Islet of Langerhans (tissue), 1 donor: ENCODE data around the gene HAVCR2.
"Not testable (repeated sequence)": the region's sequence is repeated elsewhere in the genome, so short reads cannot be mapped to it uniquely, and the experiment has no call there.

Experiments used
- FAIRE-seq: peaks from one replicate; lab custom pipeline; 2011; peaks lifted over from hg19 to GRCh38; lab: Jason Lieb, UNC

Gene HAVCR2

DNA sequence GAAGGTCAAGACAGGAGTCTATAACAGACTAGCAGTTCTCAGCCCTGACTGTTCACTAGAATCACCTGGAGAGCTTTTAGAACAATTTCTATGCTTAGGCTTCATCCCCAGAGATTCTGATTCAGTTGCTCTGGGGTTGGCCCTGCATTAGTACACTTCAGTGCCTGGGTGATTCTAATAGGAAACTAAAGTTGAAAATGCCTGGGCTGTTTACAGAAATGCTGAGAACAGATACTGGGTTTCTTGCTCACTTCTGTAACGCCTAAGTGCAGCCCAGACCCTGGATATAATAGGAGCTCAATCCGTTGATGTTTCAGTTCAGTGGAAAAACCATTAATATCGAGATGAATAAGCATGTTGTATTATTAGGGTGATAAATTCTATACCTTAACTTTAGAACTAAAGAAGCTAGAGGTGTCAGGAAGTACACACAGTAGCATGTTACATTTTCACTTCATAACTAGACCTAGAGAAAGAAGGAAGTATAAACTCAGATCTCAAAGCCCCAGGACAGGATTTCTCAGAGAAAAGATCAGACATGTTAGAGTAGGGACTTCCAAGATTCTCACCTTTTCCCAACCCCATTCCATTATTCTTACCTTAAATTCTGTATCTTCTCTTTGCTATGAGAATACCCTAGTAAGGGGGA, 20.4 kb downstream of the HAVCR2 start:
- no peak for FAIRE-seq

DNA sequence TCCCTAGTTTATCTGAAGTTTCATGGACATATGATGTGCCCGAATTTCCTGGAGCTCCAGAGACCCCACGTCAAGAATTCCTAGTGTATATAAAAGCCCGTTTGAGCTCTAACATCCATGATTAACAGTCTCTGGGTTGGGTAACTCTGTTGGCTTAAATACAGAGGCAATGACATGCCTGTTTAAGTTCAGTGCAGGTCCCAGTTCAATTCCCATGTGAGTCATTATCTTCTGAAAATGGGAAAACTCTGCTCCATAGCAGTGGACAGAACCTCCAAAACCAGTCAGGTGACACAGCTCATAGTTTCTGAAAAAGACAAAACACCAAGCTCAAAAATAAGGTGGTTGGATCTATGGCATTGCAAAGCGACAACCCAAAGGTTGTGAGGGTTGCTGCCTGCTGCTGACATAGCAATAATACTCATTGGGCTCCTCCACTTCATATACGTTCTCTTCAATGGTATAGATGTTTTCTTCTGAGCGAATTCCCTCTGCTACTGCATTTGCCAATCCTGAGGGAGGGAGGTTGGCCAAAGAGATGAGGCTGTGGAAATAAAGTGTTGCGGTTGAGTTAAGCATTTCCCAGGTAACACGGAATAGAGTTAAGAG, 22.0 kb downstream of the HAVCR2 start:
- FAIRE-seq: no peak

- FAIRE-seq: no peak
Observed at GRCh38 chr5:157085930-157086329, 22.9 kb downstream of the HAVCR2 start.

DNA sequence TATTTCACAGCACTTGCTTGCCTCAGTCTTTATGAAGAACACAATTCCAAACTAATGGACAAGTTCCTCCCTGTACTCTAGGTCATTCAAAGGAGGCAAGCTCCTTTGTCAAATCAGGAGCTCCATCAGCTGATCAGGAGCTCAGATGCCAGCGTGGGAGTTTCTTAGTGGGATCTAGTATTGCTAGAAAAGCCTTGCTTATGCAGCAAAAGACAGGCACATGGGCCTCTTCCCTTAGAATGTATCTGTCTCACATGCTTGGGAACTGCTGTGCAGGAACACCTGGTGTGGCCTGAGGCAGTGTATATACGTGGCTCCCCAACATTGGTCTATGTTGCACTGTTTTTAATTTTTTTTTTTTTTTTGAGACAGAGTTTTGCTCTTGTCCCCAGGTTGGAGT, 28.6 kb downstream of the HAVCR2 start:
- no peak for FAIRE-seq

GRCh38 chr5:157076558-157076957, 32.3 kb downstream of the HAVCR2 start:
- FAIRE-seq: no peak

GRCh38 chr5:157072508-157072907, 36.3 kb downstream of the HAVCR2 start:
- no peak for FAIRE-seq

DNA sequence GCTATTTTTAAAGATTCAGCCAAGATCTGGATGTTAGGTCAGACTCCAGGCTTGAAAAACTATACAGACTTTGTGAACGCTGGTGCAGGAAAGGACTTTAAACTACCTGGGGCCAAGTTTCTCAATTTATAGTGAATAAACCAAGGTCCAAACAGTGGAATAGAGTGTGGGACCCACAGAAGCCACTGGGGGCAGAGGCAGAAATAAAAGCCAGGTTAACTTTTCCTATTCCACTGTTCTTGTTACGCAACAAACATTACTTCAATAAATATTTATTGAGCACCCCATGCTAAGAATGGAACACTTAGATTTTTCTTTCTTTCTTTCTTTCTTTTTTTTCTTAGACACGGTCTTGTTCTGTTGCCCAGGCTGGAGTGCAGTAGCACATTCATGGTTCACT, 38.9 kb downstream of the HAVCR2 start:
- FAIRE-seq: no peak

DNA sequence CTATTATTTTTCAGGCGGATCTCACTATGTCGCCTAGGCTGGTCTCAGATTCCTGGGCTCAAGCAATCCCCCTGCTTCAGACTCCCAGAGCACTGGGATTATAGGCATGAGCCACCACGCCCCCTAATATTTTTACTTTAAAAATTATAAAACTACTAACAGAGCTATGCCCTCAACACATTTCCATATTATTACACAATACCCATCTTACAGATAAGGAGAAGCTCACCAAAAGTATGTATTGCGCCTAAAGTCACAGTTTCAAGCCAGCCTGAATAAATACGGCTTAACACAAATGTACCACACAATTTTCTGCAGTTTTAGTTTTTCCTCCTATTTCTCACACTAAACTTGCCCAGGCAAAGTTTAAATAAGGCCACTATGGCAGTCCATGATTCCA, 40.1 kb downstream of the HAVCR2 start:
- FAIRE-seq: no peak

GRCh38 chr5:157068339-157068738, 40.5 kb downstream of the HAVCR2 start:
- FAIRE-seq: no peak

- no peak for FAIRE-seq
Observed at GRCh38 chr5:157067005-157067404, 41.8 kb downstream of the HAVCR2 start.

- FAIRE-seq: no peak
Observed at GRCh38 chr5:157066080-157066479, 42.8 kb downstream of the HAVCR2 start.

DNA sequence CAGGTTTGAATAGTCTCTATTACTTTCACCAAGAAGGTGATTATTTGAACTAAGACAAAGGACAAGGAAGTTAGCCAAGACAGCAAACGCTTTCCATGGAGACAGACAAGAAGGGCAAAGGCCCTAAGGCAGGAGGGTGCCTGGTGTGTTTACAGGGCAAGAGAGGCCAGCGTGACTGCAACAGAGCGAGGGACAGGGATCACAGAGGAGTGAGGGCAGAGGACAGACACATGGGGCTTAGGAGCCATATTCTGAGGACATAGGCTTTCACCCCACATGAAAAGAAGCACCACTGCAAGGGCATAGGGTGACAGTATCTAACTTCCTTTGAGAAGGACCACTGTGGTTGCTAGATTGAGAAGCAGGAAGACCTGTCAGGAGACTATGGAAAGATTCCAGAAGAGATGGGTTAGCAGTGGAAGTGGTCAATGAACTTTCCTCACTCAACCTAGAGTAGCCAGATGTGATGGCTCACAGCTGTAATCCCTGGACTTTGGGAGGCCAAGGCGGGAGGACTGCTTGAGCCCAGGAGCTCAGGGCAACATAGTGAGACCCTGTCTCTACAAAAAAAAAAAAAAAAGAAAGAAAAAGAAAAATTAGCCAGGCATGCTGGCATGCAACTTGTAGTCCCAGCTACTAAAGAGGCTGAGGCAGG, 44.9 kb downstream of the HAVCR2 start:
- FAIRE-seq: no peak

DNA sequence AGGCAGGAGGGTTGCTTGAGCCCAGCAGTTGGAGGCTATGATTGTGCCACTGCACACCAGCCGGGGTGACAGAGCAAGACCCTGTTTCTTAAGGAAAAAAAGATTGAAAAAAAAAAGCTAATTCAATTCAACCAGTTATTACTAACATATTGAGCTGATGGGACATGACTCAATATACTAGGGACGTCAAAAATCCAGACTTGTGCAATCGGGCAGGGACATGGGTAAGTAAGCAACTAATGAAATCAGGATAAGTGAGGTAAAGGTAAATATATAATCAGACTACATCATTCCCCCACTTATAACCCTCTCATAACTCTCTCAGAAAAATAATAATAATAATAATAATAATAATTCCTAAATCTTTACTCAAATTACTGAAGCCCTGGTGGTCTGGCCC, 49.0 kb downstream of the HAVCR2 start:
- FAIRE-seq: peak; percentile 41

DNA sequence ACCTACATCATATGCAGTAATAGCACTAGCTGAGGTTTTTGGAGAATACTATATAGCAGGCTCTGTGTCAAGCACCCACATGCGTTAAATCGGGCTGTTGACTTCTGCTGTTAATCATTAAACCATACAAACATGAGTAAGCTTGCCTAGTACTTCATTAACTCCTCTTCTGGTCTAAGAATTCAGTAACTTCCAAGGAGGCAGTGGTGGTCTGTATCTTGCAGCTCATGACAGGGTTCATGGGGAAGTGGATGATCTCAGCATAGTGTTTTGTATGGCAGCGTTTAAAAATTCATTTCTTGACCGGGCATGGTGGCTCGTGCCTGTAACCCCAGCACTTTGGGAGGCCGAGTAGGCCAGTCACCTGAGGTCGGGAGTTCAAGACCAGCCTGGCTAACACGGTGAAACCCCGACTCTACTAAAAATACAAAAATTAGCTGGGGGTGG, 49.7 kb downstream of the HAVCR2 start, which contains the start of gene HAVCR1:
HAVCR1 (minus strand) TSS at position 24 of the 447 bp plus-strand sequence. CDS start 1,173 bp downstream, outside the sequence.
- FAIRE-seq: no peak

GRCh38 chr5:157057459-157058370, 51.1 kb downstream of the HAVCR2 start:
- FAIRE-seq: no peak

- not testable (repeated sequence) for FAIRE-seq
Observed at GRCh38 chr5:157056848-157057247, 52.0 kb downstream of the HAVCR2 start.

GRCh38 chr5:157051604-157052245, 57.1 kb downstream of the HAVCR2 start:
- FAIRE-seq: no peak

DNA sequence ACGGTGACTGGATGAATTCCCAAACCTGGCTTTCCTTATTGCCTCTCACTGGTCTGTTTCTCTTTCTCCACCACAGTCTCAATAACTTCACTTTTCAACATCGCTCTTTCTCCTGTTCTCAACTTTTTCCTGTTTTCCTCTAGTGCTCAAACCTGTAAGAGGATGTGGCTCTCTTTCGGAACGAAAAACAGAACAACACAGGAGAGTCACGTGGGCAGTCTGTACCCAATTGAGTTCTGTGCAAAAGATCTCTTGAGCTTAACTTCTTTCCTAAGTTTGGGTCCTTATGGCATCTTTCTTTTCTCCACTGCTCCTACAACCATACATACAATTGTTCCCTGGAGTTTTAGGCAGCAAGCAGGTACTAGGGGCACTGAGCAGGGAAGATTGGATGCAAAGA, 58.8 kb downstream of the HAVCR2 start:
- FAIRE-seq: no peak

DNA sequence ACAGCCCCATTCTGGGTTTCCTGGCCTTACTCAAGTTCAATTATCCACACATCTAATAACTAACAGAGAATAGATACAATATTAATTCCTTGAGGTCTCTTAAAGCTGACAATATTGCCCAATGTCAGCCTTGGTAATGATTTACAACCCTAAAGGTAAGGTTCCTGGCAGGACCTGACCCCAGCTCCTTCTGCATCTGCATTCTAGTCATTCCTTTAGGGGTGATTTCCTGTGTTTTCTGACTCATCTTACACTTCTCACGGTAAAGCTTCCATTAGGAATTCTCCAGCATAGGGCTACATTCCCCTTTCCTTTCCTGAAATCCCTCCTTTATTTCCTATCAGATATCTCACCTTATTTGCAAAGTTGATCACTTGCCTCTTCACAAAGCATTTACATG, 59.2 kb downstream of the HAVCR2 start:
- no peak for FAIRE-seq

DNA sequence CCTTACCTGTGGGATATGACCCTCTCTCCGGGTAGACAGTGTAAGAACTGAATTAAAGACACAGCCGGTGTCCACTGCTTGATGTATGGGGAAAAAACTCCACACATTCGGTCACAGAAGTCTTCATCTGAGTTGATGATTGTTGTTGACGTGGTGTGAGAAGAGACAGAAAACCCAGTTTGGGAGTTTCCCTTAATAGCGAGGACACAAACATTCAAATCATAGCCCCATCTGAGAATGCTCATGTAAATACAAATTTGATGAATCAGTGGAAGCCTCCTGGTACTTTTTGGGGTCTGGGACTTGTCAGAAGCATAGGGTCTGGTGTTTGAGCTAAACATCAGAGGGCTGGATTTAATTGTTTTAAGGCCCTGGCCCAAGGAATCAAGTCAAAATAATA, 60.9 kb downstream of the HAVCR2 start:
- FAIRE-seq: no peak

DNA sequence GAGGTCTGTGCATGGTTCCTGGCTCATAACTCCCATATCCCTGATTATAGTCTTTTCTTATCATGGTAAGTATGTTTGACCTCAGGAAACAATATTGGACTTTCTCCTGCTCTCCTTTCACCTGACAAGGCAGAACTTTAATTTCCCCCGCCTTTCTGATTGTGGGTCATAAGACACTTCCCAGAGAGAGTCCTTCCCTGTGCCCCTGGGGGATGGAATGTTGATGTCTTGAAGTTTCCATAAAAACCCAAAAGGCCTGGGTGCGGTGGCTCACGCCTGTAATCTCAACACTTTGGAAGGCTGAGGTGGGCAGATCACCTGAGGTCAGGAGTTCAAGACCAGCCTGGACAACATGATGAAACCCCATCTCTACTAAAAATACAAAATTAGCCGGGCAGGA, 61.8 kb downstream of the HAVCR2 start:
- not testable (repeated sequence) for FAIRE-seq

DNA sequence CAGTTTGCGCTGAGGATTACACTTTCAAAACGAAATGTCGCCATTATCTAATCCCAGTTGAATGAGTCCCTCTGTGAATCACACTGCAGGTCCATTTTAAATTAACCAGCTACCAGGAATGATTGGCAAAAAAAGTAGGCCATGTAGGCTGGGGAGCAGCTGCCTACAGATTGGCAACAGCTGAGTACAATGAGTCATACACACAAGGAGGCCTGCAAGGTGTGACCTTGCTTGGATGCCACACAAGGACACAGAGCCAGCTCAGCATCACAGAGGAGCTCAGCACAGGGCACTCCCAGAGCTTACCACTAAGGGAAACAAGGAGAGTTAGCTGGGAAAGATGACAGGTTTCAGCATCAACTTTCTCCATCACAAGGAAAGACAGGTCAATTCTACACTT, 62.8 kb downstream of the HAVCR2 start:
- peak; percentile 81 for FAIRE-seq
